ENCODE measurements around the gene SYNM.

GRCh38 chr15:99172171-99172570, 67.3 kb downstream of the SYNM start:
- TF ChIP-seq, protein P1, sequence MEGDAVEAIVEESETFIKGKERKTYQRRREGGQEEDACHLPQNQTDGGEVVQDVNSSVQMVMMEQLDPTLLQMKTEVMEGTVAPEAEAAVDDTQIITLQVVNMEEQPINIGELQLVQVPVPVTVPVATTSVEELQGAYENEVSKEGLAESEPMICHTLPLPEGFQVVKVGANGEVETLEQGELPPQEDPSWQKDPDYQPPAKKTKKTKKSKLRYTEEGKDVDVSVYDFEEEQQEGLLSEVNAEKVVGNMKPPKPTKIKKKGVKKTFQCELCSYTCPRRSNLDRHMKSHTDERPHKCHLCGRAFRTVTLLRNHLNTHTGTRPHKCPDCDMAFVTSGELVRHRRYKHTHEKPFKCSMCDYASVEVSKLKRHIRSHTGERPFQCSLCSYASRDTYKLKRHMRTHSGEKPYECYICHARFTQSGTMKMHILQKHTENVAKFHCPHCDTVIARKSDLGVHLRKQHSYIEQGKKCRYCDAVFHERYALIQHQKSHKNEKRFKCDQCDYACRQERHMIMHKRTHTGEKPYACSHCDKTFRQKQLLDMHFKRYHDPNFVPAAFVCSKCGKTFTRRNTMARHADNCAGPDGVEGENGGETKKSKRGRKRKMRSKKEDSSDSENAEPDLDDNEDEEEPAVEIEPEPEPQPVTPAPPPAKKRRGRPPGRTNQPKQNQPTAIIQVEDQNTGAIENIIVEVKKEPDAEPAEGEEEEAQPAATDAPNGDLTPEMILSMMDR (IDR thresholded peaks at IDR 0.05) = no peak
- no peak for TF ChIP-seq POLR2A (IDR thresholded peaks at IDR 0.05)

Measured in Peyer's patch (tissue), 4 donors.